ENCODE data around the gene MAB21L3.

The MAB21L3 gene

DNA sequence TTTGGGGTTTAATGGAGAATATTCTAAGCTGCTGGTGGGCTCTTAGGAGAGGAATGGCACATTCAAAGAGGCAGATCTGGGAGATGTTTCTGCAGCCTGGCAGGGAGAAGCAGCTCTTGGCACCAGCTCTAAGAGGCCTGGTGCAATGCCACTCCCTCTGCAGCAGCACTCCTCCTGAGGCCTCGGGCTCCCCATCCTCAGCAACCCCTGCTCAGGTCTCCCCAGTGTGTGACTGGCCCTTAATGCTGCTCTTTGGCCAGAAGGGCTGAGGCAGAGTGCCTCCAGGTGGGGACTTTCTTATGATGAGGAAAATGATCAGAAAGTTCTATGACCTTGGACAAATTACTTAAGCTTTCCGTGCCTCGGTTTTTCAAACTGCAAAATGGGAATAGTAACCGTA is 55.5 kb downstream of the MAB21L3 start:
- H3K79me2 ChIP-seq (ENCODE audit: insufficient read depth, low read length) = no peaks in the 10 kb centered on the region
- peaks cover 4% of the 10 kb centered on the region for H3K4me1 ChIP-seq (ENCODE audit: insufficient read depth, low read length, severe bottlenecking)
- no peaks in the 10 kb centered on the region for H3K9me2 ChIP-seq (ENCODE audit: low read depth, low read length)
- H3K27ac ChIP-seq (ENCODE audit: low read depth, low read length, poor library complexity, severe bottlenecking) = no peak overlapping the region
- TF ChIP-seq EZH2 (IDR thresholded peaks at IDR 0.05; ENCODE audit: borderline replicate concordance, low read length) = no peak
- H2AFZ ChIP-seq (ENCODE audit: low read length) = no peak overlapping the region
- H3K9me3 ChIP-seq (ENCODE audit: low read length) = no peaks in the 10 kb centered on the region
- no peak overlapping the region for H3K9ac ChIP-seq (ENCODE audit: low read length)
- H4K20me1 ChIP-seq (ENCODE audit: insufficient read depth, low read length) = no peaks in the 10 kb centered on the region
- no peak overlapping the region for H3K4me2 ChIP-seq (ENCODE audit: low read length)
- H3K27me3 ChIP-seq (ENCODE audit: insufficient read depth, low read length) = no peaks in the 10 kb centered on the region
- H3F3A ChIP-seq (ENCODE audit: insufficient read depth, low read length) = no peaks in the 10 kb centered on the region
- H3K36me3 ChIP-seq (ENCODE audit: insufficient read depth, low read length) = no peaks in the 10 kb centered on the region
- no peak overlapping the region for H3K4me3 ChIP-seq (ENCODE audit: low read depth, low read length, poor library complexity, severe bottlenecking)

- Histone ChIP-seq H3K79me2 (ENCODE audit: insufficient read depth, low read length) (no peaks in the 10 kb centered on the region), H4K20me1 (ENCODE audit: insufficient read depth, low read length) (no peaks in the 10 kb centered on the region), H3K4me1 (ENCODE audit: insufficient read depth, low read length, severe bottlenecking) (peaks cover 4% of the 10 kb centered on the region), H3K9me2 (ENCODE audit: low read depth, low read length) (no peaks in the 10 kb centered on the region), H3K9ac (ENCODE audit: low read length) (no peak overlapping the region; the same call in 1 of the 2 replicates), H2AFZ (ENCODE audit: low read length) (no peak overlapping the region), H3K9me3 (ENCODE audit: low read length) (no peaks in the 10 kb centered on the region), H3F3A (ENCODE audit: insufficient read depth, low read length) (no peaks in the 10 kb centered on the region), H3K27me3 (ENCODE audit: insufficient read depth, low read length) (no peaks in the 10 kb centered on the region), H3K4me2 (ENCODE audit: low read length) (peak overlapping the region; percentile 65), H3K27ac (ENCODE audit: low read depth, low read length, poor library complexity, severe bottlenecking) (no peak overlapping the region), H3K4me3 (ENCODE audit: low read depth, low read length, poor library complexity, severe bottlenecking) (peak overlapping the region; percentile 53), H3K36me3 (ENCODE audit: insufficient read depth, low read length) (no peaks in the 10 kb centered on the region)
- TF ChIP-seq EZH2 (IDR thresholded peaks at IDR 0.05; ENCODE audit: borderline replicate concordance, low read length) = no peak
- TF ChIP-seq, protein P1, sequence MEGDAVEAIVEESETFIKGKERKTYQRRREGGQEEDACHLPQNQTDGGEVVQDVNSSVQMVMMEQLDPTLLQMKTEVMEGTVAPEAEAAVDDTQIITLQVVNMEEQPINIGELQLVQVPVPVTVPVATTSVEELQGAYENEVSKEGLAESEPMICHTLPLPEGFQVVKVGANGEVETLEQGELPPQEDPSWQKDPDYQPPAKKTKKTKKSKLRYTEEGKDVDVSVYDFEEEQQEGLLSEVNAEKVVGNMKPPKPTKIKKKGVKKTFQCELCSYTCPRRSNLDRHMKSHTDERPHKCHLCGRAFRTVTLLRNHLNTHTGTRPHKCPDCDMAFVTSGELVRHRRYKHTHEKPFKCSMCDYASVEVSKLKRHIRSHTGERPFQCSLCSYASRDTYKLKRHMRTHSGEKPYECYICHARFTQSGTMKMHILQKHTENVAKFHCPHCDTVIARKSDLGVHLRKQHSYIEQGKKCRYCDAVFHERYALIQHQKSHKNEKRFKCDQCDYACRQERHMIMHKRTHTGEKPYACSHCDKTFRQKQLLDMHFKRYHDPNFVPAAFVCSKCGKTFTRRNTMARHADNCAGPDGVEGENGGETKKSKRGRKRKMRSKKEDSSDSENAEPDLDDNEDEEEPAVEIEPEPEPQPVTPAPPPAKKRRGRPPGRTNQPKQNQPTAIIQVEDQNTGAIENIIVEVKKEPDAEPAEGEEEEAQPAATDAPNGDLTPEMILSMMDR (IDR thresholded peaks at IDR 0.05; ENCODE audit: low read length) = no peak
These were observed 56.6 kb downstream of the MAB21L3 start for GRCh38 chr1:116167625-116168276.

DNA sequence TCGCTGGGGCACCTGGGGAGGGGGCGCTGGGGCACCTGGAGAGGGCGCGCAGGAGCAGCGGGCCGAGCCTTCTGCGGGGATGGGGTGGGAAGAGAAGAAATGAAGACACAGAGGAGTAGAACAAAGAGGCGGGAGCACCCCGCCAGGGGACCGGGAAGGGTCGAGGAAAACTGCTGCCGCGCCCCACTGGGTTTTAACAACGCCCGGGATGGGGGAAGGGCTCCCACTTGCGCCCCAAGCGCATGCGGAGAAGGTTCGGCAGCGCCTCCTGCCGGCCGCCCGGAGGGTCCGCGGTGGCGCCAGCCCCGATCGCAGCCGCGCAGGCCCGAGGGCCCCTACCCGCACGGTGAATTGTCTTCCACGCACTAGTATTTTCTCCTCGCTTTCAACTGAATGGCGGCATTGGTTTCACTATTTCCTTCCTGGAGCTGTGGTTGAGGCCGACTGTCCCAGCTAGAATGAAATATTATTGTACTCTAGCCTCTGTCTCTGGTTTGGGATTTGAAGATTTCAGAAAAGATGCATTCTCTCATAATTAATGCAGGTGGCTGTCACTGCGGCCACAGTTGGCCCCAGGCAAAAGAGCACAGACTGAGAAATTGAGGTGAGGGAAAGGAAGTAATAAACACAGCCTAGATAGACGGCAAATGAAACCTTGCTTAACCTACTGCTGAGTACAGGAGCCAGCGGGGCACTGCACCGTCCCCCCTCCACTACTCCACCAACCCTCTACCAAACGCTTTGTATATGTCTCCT is 57.3 kb downstream of the MAB21L3 start:
- no peak overlapping the region; the same call in 1 of the 2 replicates for H3K9ac ChIP-seq (ENCODE audit: low read length)
- no peaks in the 10 kb centered on the region for H3K79me2 ChIP-seq (ENCODE audit: insufficient read depth, low read length)
- no peak overlapping the region for H2AFZ ChIP-seq (ENCODE audit: low read length)
- H3K4me2 ChIP-seq (ENCODE audit: low read length) = peak overlapping the region; percentile 65
- peaks cover 4% of the 10 kb centered on the region for H3K4me1 ChIP-seq (ENCODE audit: insufficient read depth, low read length, severe bottlenecking)
- no peaks in the 10 kb centered on the region for H3K36me3 ChIP-seq (ENCODE audit: insufficient read depth, low read length)
- no peaks in the 10 kb centered on the region for H4K20me1 ChIP-seq (ENCODE audit: insufficient read depth, low read length)
- no peaks in the 10 kb centered on the region for H3K9me3 ChIP-seq (ENCODE audit: low read length)
- peak overlapping the region; percentile 53 for H3K4me3 ChIP-seq (ENCODE audit: low read depth, low read length, poor library complexity, severe bottlenecking)
- no peak overlapping the region for H3K27ac ChIP-seq (ENCODE audit: low read depth, low read length, poor library complexity, severe bottlenecking)
- no peaks in the 10 kb centered on the region for H3F3A ChIP-seq (ENCODE audit: insufficient read depth, low read length)
- no peaks in the 10 kb centered on the region for H3K27me3 ChIP-seq (ENCODE audit: insufficient read depth, low read length)
- TF ChIP-seq, protein P1 (IDR thresholded peaks at IDR 0.05; ENCODE audit: low read length) = peak; percentile 78
- TF ChIP-seq EZH2 (IDR thresholded peaks at IDR 0.05; ENCODE audit: borderline replicate concordance, low read length) = no peak
- no peaks in the 10 kb centered on the region for H3K9me2 ChIP-seq (ENCODE audit: low read depth, low read length)

Measured in OCI-LY1 (cell line).